KOPT-K1 (cell line): ENCODE measurements around the gene TPRN.

Experiments used
- H3K27ac ChIP-seq: fragments of 200-600 bp; sonication (generic); 2 replicates; pipeline ENCODE4 v1.5.1; 2016; ENCODE audit warnings: antibody characterized with exemption, mild to moderate bottlenecking, low read depth, low read length; ENCODE audit not compliant: poor library complexity, severe bottlenecking
- H3K36me3 ChIP-seq: fragments of 200-600 bp; sonication (generic); 2 replicates; pipeline ENCODE4 v1.5.1; 2017; ENCODE audit warnings: antibody characterized with exemption, mild to moderate bottlenecking, low read length, moderate library complexity; ENCODE audit not compliant: insufficient read depth
- H3K9me3 ChIP-seq: fragments of 200-600 bp; sonication (generic); 2 replicates; pipeline ENCODE4 v1.5.1; 2017; ENCODE audit warnings: antibody characterized with exemption, low read length, mild to moderate bottlenecking; ENCODE audit not compliant: insufficient read depth, poor library complexity, severe bottlenecking

Gene TPRN

GRCh38 chr9:137163365-137163715 lies 37.2 kb downstream of the TPRN start:
- Histone ChIP-seq H3K9me3 (no peaks in the 10 kb centered on the region), H3K36me3 (no peaks in the 10 kb centered on the region), H3K27ac (no peak overlapping the region)

- no peak overlapping the region for H3K27ac ChIP-seq
- H3K36me3 ChIP-seq, result no peaks in the 10 kb centered on the region
- no peaks in the 10 kb centered on the region for H3K9me3 ChIP-seq
These were observed 37.8 kb downstream of the TPRN start for GRCh38 chr9:137162505-137163364.

DNA sequence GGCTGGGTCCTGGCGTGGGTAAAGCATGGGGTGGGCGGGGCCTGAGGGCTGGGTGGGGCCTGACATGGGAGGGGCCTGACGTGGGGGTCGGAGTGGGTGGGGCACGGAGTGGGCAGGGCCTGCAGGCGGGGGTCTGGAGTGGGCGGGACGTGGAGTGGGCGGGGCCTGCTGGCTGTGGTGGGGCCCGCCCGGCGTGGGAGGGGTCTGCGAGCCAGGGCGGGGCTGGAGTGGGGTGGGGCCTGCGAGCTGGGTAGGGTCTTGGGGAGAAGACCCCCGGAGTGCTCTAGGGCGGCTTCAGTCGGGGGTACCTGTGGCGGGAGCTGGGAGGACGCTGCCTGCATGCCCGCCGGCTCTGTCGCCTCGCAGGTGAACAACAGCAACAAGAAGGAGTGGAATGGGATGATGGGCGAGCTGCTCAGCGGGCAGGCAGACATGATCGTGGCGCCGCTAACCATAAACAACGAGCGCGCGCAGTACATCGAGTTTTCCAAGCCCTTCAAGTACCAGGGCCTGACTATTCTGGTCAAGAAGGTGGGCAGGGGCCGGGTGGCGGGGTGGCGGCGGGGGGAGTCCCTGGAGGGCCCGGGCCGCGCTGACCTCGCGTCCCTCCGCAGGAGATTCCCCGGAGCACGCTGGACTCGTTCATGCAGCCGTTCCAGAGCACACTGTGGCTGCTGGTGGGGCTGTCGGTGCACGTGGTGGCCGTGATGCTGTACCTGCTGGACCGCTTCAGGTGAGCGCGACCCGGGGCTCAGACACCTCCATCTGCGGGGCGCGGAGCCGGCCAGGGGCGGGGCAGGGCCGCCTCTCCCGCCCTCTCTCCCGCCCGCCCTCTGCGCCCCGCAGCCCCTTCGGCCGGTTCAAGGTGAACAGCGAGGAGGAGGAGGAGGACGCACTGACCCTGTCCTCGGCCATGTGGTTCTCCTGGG lies 38.7 kb downstream of the TPRN start:
- Histone ChIP-seq H3K9me3 (no peaks in the 10 kb centered on the region), H3K36me3 (no peaks in the 10 kb centered on the region), H3K27ac (no peak overlapping the region)

DNA sequence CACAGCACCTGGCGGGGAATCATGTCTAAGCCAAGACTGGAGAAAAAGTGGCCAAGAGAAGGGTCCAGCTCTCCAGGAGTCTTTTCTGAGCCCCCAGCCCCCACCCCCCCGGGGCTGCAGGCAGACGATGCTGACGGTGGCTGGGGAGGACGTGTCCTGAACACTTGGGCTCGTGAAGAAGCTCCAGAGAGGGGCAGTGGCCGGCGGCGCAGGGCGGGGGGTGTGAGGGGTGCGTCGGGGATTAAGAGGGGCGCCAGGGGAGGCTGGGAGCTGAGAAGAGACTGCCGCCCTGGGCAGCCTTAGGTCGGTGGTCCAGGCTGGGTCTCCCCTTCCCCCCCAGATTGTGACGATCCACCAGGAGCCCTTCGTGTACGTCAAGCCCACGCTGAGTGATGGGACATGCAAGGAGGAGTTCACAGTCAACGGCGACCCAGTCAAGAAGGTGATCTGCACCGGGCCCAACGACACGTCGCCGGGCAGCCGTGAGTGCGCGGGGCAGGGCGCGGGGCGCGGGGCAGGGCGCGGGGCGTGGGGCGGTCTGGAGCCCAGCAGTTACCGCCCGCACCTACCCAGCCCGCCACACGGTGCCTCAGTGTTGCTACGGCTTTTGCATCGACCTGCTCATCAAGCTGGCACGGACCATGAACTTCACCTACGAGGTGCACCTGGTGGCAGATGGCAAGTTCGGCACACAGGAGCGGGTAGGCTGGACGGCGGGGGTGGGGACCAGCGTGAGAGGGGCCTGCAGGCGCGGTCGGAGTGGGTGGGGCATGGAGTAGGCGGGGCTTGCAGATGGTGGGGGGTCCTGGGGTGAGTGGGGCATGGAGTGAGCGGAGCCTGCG lies 39.6 kb downstream of the TPRN start:
- Histone ChIP-seq H3K9me3 (no peaks in the 10 kb centered on the region), H3K36me3 (no peaks in the 10 kb centered on the region), H3K27ac (no peak overlapping the region)

DNA sequence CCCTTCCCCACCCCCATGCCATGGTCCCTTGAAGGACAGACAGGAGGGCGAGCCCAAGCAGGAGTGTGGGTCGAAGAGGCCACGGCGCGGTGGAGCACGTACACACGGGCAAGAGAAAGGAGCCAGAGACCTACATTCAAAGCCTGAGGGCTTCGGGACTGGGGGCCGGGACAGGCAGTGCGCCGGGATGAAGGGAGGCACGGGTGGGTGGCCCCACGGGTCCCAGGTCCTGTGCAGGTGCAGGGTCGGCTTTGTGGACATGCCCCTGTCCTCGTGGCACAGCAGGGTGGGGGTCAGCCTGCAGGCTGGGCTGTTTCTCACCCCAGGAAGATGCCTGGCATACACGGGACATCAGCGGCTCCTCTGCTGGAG lies 40.5 kb downstream of the TPRN start:
- no peaks in the 10 kb centered on the region for H3K36me3 ChIP-seq
- H3K9me3 ChIP-seq, result no peaks in the 10 kb centered on the region
- H3K27ac ChIP-seq, result no peak overlapping the region

DNA sequence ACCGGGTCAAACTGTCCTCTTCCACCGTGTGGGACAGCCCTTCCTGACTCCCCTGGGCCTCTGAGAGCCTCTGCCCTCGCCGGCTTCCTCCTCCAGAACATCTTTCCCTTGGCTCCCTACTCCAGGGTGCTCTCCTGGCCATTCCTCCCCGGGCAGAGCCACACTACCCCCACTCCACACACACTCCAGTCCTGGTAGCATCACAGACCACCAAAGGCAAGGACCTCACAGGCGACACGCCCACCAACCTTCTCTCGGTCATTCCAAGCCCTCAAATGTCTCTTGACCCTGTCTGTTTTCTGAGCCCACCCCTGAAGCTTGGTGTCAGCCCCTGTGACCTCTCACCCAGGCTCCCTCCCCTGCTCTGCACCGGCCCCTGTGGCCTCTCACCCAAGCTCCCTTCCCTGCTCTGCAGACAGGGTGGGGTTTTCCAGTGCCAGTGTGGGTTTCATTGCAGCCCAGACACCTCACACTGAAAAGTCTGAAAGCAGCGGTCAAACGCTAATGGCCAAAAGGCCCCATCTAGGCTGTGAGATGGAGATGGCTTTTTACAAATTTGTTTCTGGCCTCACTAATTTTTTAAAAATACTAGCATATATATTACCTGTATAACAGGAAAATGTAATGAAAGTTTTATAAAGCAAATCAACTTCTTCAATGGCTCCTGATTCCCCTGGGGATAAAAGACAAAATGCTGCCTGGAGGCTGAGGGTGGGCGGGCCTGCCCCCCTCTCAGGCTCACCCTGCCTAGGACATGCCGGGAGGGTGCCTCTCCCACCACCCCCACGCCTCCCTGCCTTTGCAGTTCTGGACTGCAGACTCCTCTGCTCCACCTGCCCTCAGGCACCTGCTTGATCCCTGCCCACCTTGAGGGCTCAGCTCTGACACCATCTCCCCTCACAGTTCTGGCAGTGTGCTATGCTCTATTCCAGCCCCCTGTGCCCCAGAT lies 41.2 kb downstream of the TPRN start:
- H3K27ac ChIP-seq, result no peak overlapping the region
- H3K36me3 ChIP-seq, result no peaks in the 10 kb centered on the region
- H3K9me3 ChIP-seq, result no peaks in the 10 kb centered on the region

DNA sequence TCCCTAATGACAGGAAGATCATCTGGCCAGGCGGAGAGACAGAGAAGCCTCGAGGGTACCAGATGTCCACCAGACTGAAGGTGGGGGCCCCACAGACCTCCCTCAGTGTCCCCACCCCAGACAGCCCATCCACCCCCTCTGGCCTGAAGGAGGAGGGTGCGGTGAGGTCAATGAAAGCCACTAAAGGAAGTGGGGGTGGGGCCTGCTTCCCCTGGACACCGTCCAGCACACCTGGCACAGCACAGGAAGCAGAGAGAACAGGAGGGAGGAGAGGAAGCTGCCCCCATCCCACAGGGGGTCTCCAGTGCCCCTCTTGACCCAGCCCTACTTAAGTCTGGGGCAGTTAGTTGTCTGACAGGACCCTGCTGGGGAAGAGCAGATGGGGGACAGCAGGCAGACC lies 41.9 kb downstream of the TPRN start:
- no peak overlapping the region for H3K27ac ChIP-seq
- no peaks in the 10 kb centered on the region for H3K9me3 ChIP-seq
- no peaks in the 10 kb centered on the region for H3K36me3 ChIP-seq

GRCh38 chr9:137157618-137158415 lies 42.7 kb downstream of the TPRN start:
- Histone ChIP-seq H3K27ac (no peak overlapping the region), H3K9me3 (no peaks in the 10 kb centered on the region)

GRCh38 chr9:137156567-137157375 lies 43.8 kb downstream of the TPRN start:
- Histone ChIP-seq H3K36me3 (no peaks in the 10 kb centered on the region), H3K9me3 (no peaks in the 10 kb centered on the region), H3K27ac (no peak overlapping the region)

More at GRCh38 chr9:137157618-137158415, 42.7 kb downstream of the TPRN start:
- H3K36me3 ChIP-seq, result no peaks in the 10 kb centered on the region

DNA sequence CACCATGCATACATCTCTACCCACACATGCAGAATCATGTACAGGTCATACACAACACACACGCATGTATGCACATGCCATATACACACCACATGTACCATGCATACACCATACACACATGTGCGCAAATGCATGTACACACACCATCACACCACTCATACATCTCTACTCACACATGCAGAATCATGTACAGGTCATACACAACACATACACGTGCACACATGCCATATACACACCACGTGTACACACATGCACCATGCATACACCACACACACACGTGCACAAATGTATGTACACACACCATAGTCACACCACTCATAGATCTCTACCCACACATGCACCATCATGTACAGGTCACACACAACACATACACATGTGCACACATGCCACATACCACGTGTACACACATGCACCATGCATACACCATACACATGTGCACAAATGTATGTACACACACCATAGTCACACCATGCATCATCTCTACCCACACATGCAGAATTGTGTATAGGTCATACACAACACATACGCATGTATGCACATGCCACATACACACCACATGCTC lies 47.6 kb downstream of the TPRN start:
- H3K9me3 ChIP-seq, result no peaks in the 10 kb centered on the region
- no peak overlapping the region for H3K27ac ChIP-seq
- H3K36me3 ChIP-seq, result no peaks in the 10 kb centered on the region

DNA sequence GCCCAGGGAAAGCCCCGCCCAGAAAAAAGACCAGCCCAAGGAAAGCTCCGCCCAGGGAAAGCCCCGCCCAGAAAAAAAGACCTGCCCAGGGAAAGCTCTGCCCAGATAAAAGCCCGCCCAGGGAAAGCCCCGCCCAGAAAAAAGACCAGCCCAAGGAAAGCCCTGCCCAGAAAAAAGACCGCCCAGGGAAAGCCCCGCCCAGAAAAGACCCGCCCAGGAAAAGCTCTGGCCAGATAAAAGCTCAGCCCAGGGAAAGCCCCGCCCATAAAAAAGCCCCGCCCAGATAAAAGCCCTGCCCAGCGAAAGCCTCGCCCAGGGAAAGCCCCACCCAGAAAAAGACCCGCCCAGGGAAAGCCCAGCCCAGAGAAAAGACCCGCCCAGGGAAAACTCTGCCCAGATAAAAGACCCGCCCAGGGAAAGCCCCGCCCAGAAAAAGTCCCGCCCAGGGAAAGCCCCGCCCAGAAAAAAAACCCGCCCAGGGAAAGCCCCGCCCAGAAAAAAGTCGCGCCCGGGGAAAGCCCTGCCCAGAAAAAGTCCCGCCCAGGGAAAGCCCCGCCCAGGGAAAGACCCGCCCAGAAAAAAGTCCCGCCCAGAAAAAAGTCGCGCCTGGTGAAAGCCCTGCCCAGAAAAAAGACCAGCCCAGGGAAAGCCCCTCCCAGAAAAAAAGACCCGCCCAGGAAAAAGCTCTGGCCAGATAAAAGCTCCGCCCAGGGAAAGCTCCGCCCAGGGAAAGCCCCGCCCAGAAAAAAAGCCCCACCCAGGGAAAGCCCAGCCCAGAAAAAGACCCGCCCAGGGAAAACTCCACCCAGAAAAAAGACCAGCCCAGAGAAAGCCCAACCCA lies 49.7 kb downstream of the TPRN start:
- Histone ChIP-seq H3K27ac (no peak overlapping the region), H3K36me3 (no peaks in the 10 kb centered on the region), H3K9me3 (no peaks in the 10 kb centered on the region)
